ENCODE measurements around the gene DDC. TPM values are rescaled to one million over a fixed set of nuclear protein-coding genes. Genes with fewer than 3 reads are reported as not detected.

The DDC gene
- total RNA-seq, 1 experiment from 2014 or later = not detected

- DNase-seq (ENCODE audit: low read depth, low spot score) = no peak
- Histone ChIP-seq H3K79me2 (ENCODE audit: insufficient read depth, low read length) (no peaks in the 10 kb centered on the region), H3K4me2 (ENCODE audit: low read length) (peak overlapping the region; percentile 94), H3K9me2 (ENCODE audit: insufficient read depth) (no peaks in the 10 kb centered on the region), H3K27ac (ENCODE audit: low read depth, low read length) (peak overlapping the region; percentile 69), H2AFZ (ENCODE audit: low read depth, low read length, poor library complexity, severe bottlenecking) (no peak overlapping the region), H3K36me3 (ENCODE audit: control insufficient read depth in 1 of 2, insufficient read depth in 2 of 2, low read length in 2 of 2) (peaks cover 0 to 18% of the 10 kb centered on the region in 2 experiments; a peak in 2 of 4 replicates), H3K4me3 (replicated peaks in 1 of 2; ENCODE audit: low read depth in 1 of 2, low read length in 2 of 2) (peak overlapping the region; percentile 74 to 75), H3K9me3 (ENCODE audit: control insufficient read depth in 1 of 2, insufficient read depth in 1 of 2, low read depth in 1 of 2, low read length in 2 of 2) (no peaks in the 10 kb centered on the region), H3K27me3 (ENCODE audit: insufficient read depth, low read length) (peaks cover 1% of the 10 kb centered on the region; the same call in 1 of the 2 replicates), H4K20me1 (ENCODE audit: insufficient read depth) (peaks cover 17% of the 10 kb centered on the region; the same call in 1 of the 2 replicates), H3K9ac (ENCODE audit: low read length) (peak overlapping the region; percentile 79), H3K4me1 (ENCODE audit: control insufficient read depth in 1 of 2, insufficient read depth in 2 of 2, low read length in 2 of 2) (peaks cover 33 to 43% of the 10 kb centered on the region in 2 experiments)
- intact Hi-C loops (cut with micrococcal nuclease) = loop anchor here (5.0 to 10.0 kb wide), 2 partner anchors 83 to 925 kb away; no protein-coding TSS in a partner anchor
- BruUV-seq (replicated peaks) = no TSS peak
- TF ChIP-seq MAX (IDR thresholded peaks at IDR 0.05) (no peak), JUND (IDR thresholded peaks at IDR 0.05) (no peak), REST (IDR thresholded peaks at IDR 0.05; ENCODE audit: low read depth) (no peak), ZFX (IDR thresholded peaks at IDR 0.05) (no peak), SP1 (IDR thresholded peaks at IDR 0.05; ENCODE audit: low read depth) (no peak), CTCF (IDR thresholded peaks at IDR 0.05 in 2 of 3, conservative IDR thresholded peaks at IDR 0.05 in 1 of 3; ENCODE audit: borderline replicate concordance in 1 of 3, insufficient read depth in 1 of 3, low read depth in 2 of 3, low read length in 2 of 3) (no peak), FOSL1 (IDR thresholded peaks at IDR 0.05; ENCODE audit: low read depth) (no peak)
- RAD21 ChIA-PET (ENCODE audit: low non-redundant PET in 1 of 2, low total read pairs in 2 of 2, uncharacterized antibody in 2 of 2, unreplicated experiment in 2 of 2) = interaction anchor here in 1 of 2 experiments (0.6 kb wide), 1 partner anchor 310 kb away, joined by 3 read pairs; no protein-coding TSS in a partner anchor
- CTCF ChIA-PET = interaction anchor here (1.3 kb wide), 1 partner anchor 711 kb away, joined by 3 read pairs; no protein-coding TSS in a partner anchor
- POLR2A ChIA-PET = no interaction called here
- ATAC-seq = no peak
These were observed 115.7 kb downstream of the DDC start for GRCh38 chr7:50449501-50449880.

Data from HCT116 (cell line).